ENCODE measurements around the gene HACD2.

DNA sequence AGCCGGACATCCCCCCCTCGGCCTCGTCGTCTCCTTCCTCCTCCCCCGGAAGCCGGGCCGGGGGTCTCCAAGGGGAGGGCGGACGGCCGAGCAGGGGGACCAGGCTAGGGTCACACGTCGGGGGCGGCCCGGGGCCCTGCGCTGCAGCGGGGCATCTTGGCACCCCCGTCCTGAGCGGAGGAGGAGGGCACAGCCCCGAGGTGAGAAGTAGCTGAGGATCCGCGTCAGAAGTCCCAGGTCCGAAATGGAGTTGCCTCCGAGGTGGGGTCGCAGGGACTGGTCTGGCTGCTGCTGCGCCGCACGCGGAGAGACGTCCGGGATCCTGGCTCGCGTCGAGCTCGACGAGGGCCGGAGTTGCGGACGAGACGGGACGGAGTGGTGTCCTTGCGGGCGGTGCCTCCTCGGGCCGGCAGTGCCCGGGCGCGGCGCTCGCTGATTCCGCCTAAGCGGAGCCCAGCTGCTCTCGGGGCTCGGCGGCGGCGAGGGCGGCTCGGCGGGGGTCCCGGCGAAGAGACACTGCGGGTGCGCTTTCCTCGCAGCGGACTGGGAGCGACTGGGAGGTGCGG is 136.2 kb downstream of the HACD2 start, which contains the start of gene ADCY5:
- TF ChIP-seq CTCF (conservative IDR thresholded peaks at IDR 0.05; ENCODE audit: low read depth, low read length) (no peak), EZH2phosphoT487 (IDR thresholded peaks at IDR 0.05; ENCODE audit: borderline replicate concordance, low read length) (no peak), EZH2 (IDR thresholded peaks at IDR 0.05; ENCODE audit: low read length, unreplicated experiment) (no peak)
